ENCODE data around the gene PFN3. TPM values are rescaled to one million over a fixed set of nuclear protein-coding genes. Genes with fewer than 3 reads are reported as not detected.

The PFN3 gene
- total and polyA plus RNA-seq, 2 of the 13 experiments (the other 11 are each of a cell fraction or from before 2014, with no cell fraction given): not detected

DNA sequence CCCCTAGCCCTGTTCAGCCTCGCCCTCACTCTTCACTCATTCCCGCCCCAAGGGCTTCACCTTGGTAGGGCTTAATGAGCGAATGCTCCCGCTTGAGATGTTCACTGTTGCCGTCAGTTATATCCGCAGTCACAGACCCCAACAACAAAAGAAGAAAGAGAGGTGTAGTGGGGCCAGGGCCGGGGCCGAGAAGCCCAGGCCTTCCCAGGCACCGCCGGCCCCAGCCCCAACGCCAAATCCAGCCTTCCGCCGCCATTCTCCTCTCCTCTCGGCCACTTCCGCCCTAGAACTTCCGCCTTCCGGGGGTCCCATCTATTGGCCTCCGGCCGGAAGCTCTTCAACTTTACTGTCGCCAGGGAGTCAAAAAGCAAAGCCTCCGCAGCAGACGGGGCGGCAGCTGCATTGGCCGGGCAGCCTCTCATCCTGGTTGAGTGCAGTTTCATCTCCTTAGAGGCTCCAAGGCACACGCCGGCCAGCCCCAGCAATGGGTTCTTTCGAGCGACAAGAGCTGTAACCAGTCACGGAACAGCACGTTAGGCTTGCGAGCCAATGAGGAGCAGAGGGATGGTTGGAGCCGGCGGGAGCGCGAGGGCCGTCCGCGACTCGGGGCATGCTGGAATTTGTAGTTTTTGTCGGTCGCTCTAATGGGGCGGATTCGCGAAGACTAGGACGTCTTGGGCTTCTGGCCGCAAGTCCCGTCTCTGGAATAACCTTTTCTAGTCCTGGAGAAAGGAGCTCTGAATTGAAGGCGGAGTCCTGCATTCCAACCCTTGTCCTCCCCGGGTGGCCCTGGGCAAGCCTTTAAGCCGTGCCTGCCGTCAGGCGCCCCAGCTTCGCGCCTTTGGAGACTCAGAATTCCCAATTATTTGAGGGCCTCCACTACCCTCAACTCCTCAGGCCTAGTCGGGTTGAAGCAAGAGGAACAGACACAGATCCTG lies 48.8 kb downstream of the PFN3 start, which contains the start of gene LMAN2 (continued):
- TF ChIP-seq, protein P1, sequence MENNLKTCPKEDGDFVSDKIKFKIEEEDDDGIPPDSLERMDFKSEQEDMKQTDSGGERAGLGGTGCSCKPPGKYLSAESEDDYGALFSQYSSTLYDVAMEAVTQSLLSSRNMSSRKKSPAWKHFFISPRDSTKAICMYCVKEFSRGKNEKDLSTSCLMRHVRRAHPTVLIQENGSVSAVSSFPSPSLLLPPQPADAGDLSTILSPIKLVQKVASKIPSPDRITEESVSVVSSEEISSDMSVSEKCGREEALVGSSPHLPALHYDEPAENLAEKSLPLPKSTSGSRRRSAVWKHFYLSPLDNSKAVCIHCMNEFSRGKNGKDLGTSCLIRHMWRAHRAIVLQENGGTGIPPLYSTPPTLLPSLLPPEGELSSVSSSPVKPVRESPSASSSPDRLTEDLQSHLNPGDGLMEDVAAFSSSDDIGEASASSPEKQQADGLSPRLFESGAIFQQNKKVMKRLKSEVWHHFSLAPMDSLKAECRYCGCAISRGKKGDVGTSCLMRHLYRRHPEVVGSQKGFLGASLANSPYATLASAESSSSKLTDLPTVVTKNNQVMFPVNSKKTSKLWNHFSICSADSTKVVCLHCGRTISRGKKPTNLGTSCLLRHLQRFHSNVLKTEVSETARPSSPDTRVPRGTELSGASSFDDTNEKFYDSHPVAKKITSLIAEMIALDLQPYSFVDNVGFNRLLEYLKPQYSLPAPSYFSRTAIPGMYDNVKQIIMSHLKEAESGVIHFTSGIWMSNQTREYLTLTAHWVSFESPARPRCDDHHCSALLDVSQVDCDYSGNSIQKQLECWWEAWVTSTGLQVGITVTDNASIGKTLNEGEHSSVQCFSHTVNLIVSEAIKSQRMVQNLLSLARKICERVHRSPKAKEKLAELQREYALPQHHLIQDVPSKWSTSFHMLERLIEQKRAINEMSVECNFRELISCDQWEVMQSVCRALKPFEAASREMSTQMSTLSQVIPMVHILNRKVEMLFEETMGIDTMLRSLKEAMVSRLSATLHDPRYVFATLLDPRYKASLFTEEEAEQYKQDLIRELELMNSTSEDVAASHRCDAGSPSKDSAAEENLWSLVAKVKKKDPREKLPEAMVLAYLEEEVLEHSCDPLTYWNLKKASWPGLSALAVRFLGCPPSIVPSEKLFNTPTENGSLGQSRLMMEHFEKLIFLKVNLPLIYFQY (CRISPR knock-in tag; IDR thresholded peaks at IDR 0.05; ENCODE audit: borderline replicate concordance): peak; percentile 36; the same call in 1 of the 2 replicates
- no peak for TF ChIP-seq TCF7L2 (IDR thresholded peaks at IDR 0.05; ENCODE audit: low read depth, low read length)
- TF ChIP-seq SMC3 (IDR thresholded peaks at IDR 0.05; ENCODE audit: low read length): no peak
- TF ChIP-seq CREM (IDR thresholded peaks at IDR 0.05): peak; percentile 89
- no peak for TF ChIP-seq CREM (CRISPR knock-in tag; IDR thresholded peaks at IDR 0.05)
- TF ChIP-seq NONO (IDR thresholded peaks at IDR 0.05): no peak
- no peak; the same call in 1 of the 2 replicates for TF ChIP-seq NONO (CRISPR knock-in tag; conservative IDR thresholded peaks at IDR 0.05)
- TF ChIP-seq, protein P2, sequence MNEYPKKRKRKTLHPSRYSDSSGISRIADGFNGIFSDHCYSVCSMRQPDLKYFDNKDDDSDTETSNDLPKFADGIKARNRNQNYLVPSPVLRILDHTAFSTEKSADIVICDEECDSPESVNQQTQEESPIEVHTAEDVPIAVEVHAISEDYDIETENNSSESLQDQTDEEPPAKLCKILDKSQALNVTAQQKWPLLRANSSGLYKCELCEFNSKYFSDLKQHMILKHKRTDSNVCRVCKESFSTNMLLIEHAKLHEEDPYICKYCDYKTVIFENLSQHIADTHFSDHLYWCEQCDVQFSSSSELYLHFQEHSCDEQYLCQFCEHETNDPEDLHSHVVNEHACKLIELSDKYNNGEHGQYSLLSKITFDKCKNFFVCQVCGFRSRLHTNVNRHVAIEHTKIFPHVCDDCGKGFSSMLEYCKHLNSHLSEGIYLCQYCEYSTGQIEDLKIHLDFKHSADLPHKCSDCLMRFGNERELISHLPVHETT (CRISPR knock-in tag; conservative IDR thresholded peaks at IDR 0.05): no peak; the same call in 1 of the 2 replicates
- TF ChIP-seq, protein P3, sequence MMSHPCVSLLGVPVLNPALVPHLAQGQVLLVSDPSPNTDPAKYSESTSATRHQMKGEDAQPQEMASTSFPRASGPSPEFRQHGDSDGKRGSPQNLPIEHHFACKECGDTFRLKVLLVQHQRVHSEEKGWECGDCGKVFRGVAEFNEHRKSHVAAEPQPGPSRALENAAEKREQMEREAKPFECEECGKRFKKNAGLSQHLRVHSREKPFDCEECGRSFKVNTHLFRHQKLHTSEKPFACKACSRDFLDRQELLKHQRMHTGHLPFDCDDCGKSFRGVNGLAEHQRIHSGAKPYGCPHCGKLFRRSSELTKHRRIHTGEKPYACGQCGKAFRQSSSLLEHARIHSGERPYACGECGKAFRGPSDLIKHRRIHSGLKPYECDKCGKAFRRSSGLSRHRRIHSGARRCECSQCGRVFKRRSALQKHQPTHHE (CRISPR knock-in tag; IDR thresholded peaks at IDR 0.05; ENCODE audit: borderline replicate concordance): peak; percentile 56; the same call in 1 of the 2 replicates
- peak; percentile 16; the same call in 1 of the 2 replicates for TF ChIP-seq SNAI1 (CRISPR knock-in tag; IDR thresholded peaks at IDR 0.05; ENCODE audit: borderline replicate concordance)
- TF ChIP-seq PAF1 (CRISPR knock-in tag; IDR thresholded peaks at IDR 0.05): no peak
- peak; percentile 26; the same call in 1 of the 3 replicates for TF ChIP-seq MXI1 (IDR thresholded peaks at IDR 0.05; ENCODE audit: borderline replicate concordance, low read depth, low read length)
- peak; percentile 44; the same call in 1 of the 2 replicates for TF ChIP-seq ZNF33A (CRISPR knock-in tag; IDR thresholded peaks at IDR 0.05; ENCODE audit: borderline replicate concordance)
- TF ChIP-seq, protein P4, sequence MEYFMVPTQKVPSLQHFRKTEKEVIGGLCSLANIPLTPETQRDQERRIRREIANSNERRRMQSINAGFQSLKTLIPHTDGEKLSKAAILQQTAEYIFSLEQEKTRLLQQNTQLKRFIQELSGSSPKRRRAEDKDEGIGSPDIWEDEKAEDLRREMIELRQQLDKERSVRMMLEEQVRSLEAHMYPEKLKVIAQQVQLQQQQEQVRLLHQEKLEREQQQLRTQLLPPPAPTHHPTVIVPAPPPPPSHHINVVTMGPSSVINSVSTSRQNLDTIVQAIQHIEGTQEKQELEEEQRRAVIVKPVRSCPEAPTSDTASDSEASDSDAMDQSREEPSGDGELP (IDR thresholded peaks at IDR 0.05; ENCODE audit: borderline replicate concordance, low read depth): peak; percentile 5; the same call in 1 of the 2 replicates
- TF ChIP-seq, protein P5, sequence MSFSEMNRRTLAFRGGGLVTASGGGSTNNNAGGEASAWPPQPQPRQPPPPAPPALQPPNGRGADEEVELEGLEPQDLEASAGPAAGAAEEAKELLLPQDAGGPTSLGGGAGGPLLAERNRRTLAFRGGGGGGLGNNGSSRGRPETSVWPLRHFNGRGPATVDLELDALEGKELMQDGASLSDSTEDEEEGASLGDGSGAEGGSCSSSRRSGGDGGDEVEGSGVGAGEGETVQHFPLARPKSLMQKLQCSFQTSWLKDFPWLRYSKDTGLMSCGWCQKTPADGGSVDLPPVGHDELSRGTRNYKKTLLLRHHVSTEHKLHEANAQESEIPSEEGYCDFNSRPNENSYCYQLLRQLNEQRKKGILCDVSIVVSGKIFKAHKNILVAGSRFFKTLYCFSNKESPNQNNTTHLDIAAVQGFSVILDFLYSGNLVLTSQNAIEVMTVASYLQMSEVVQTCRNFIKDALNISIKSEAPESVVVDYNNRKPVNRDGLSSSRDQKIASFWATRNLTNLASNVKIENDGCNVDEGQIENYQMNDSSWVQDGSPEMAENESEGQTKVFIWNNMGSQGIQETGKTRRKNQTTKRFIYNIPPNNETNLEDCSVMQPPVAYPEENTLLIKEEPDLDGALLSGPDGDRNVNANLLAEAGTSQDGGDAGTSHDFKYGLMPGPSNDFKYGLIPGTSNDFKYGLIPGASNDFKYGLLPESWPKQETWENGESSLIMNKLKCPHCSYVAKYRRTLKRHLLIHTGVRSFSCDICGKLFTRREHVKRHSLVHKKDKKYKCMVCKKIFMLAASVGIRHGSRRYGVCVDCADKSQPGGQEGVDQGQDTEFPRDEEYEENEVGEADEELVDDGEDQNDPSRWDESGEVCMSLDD (CRISPR knock-in tag; IDR thresholded peaks at IDR 0.05; ENCODE audit: borderline replicate concordance): 0 out of 2 replicates have a peak, but pooled peaks have one; percentile 39
- TF ChIP-seq, protein P6, sequence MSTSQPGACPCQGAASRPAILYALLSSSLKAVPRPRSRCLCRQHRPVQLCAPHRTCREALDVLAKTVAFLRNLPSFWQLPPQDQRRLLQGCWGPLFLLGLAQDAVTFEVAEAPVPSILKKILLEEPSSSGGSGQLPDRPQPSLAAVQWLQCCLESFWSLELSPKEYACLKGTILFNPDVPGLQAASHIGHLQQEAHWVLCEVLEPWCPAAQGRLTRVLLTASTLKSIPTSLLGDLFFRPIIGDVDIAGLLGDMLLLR (CRISPR knock-in tag; IDR thresholded peaks at IDR 0.05): no peak

Data from HepG2 (cell line).